ENCODE data around the gene SCYGR4. TPM values are rescaled to one million over a fixed set of nuclear protein-coding genes. Genes with fewer than 3 reads are reported as not detected.

Gene SCYGR4, protein sequence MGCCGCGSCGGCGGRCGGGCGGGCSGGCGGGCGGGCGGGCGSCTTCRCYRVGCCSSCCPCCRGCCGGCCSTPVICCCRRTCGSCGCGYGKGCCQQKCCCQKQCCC
- total RNA-seq (2014; rRNA removed; shearing (Covaris generic)) = not detected in 2 replicates
- not detected in 2 replicates for polyA plus RNA-seq (2016; fragmentation: Nextera tagmentation; extraction: Ambion mirVana)

DNA sequence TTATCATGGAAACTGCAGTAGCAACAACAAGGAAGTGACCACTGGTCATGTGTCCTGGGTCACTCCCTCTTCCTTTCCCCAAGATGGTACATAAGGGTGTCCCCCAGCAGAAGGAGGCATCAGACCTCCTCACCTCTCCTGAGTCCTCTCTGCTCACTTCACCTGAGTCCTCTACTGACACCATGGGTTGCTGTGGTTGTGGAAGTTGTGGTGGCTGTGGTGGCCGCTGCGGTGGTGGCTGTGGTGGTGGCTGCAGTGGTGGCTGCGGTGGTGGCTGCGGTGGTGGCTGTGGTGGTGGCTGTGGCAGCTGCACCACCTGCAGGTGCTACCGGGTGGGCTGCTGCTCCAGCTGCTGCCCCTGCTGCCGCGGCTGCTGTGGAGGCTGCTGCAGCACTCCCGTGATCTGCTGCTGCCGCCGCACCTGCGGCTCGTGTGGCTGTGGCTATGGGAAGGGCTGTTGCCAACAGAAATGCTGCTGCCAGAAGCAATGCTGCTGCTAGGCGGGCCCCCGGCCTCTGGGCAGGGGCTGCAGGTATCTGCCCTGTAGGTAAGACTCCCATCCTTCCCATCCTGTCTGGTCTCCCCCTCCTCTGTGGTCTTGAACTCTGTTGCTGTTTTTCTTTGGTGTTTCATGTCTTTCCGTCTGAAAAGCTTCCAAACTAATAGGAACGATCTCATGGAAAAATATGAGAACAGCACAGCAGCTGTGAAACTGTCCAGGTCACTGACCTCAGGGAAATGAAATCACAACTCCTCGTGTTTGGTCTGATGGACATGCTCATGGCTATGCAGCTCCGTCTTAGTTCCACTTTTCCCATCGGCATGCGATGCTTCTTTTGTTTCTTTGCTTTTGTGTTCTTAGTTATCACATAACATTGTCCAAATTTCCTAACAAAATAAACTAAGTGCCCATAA is at the start of gene SCYGR4:
Gene SCYGR4, plus strand, starts transcription at position 183 of the 915 bp plus-strand sequence. Its CDS starts 0 bp downstream, at position 183.
- H3K79me2 ChIP-seq (ENCODE audit: insufficient read depth) = no peaks in the 10 kb centered on the region
- H3K9me3 ChIP-seq (ENCODE audit: low read depth) = no peaks in the 10 kb centered on the region
- H3K4me1 ChIP-seq (ENCODE audit: insufficient read depth) = no peaks in the 10 kb centered on the region
- H3K27me3 ChIP-seq (replicated peaks; ENCODE audit: insufficient read depth) = no peaks in the 10 kb centered on the region
- no peak for TF ChIP-seq EZH2 (IDR thresholded peaks at IDR 0.05; ENCODE audit: insufficient read depth, poor library complexity, severe bottlenecking)
- no peak for TF ChIP-seq EZH2phosphoT487 (IDR thresholded peaks at IDR 0.05; ENCODE audit: insufficient read depth, low read depth)
- H3K4me3 ChIP-seq = no peak within 1 kb of the TSS
- WGBS, 2 experiments (ENCODE audit: low coverage in 1 of 2, low lambda C conversion rate in 2 of 2, missing lambda C conversion rate in 2 of 2) = 73 to 82% methylated on average over 20 of the region's 20 CpGs
- H3K36me3 ChIP-seq (ENCODE audit: low read depth) = no peaks in the 10 kb centered on the region
- no peaks in the 10 kb centered on the region for H3F3A ChIP-seq (ENCODE audit: insufficient read depth)
- no peaks in the 10 kb centered on the region for H4K20me1 ChIP-seq (ENCODE audit: insufficient read depth)
- H3K27ac ChIP-seq = no peak within 1 kb of the TSS
- peak within 1 kb of the TSS; percentile 21 for H3K4me2 ChIP-seq (ENCODE audit: unreplicated experiment)
- peak within 1 kb of the TSS; percentile 55 for H2AFZ ChIP-seq
- H3K9ac ChIP-seq = no peak within 1 kb of the TSS
- in situ Hi-C loops (cut with MboI) = no loop called here
- DNase-seq = no peak
- no peaks in the 10 kb centered on the region for H3K9me2 ChIP-seq (ENCODE audit: insufficient read depth)

DNA sequence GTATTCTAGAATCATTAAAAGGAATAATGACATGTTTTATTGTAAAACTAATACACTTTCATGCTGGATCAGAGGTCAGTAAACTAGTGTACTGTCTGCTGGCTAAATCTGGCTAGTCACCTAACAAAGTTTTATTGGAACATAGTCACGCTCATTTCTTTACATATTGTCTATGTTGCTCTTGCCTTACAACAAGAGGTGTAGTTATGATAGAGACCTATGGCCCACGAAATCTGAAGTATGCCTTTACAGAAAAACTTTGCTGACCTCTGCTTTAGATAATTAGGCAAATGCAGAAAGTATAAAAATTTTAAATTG is 48.5 kb upstream of the SCYGR4 start:
- Histone ChIP-seq H3K4me2 (ENCODE audit: unreplicated experiment) (no peak overlapping the region), H3K9ac (no peak overlapping the region), H3K27me3 (replicated peaks; ENCODE audit: insufficient read depth) (no peaks in the 10 kb centered on the region), H3K36me3 (ENCODE audit: low read depth) (no peaks in the 10 kb centered on the region), H3K27ac (no peak overlapping the region), H3F3A (ENCODE audit: insufficient read depth) (peaks cover 33% of the 10 kb centered on the region), H3K9me2 (ENCODE audit: insufficient read depth) (no peaks in the 10 kb centered on the region), H3K4me1 (ENCODE audit: insufficient read depth) (no peaks in the 10 kb centered on the region), H4K20me1 (ENCODE audit: insufficient read depth) (no peaks in the 10 kb centered on the region), H3K79me2 (ENCODE audit: insufficient read depth) (no peaks in the 10 kb centered on the region), H3K9me3 (ENCODE audit: low read depth) (no peaks in the 10 kb centered on the region), H3K4me3 (no peak overlapping the region), H2AFZ (no peak overlapping the region)
- no peak for TF ChIP-seq EZH2 (IDR thresholded peaks at IDR 0.05; ENCODE audit: insufficient read depth, poor library complexity, severe bottlenecking)
- no peak for TF ChIP-seq EZH2phosphoT487 (IDR thresholded peaks at IDR 0.05; ENCODE audit: insufficient read depth, low read depth)
- WGBS, 2 experiments (ENCODE audit: low coverage in 1 of 2, low lambda C conversion rate in 2 of 2, missing lambda C conversion rate in 2 of 2) = 69 to 75% methylated on average over 2 of the region's 2 CpGs
- in situ Hi-C loops (cut with MboI) = no loop called here
- DNase-seq = no peak

DNA sequence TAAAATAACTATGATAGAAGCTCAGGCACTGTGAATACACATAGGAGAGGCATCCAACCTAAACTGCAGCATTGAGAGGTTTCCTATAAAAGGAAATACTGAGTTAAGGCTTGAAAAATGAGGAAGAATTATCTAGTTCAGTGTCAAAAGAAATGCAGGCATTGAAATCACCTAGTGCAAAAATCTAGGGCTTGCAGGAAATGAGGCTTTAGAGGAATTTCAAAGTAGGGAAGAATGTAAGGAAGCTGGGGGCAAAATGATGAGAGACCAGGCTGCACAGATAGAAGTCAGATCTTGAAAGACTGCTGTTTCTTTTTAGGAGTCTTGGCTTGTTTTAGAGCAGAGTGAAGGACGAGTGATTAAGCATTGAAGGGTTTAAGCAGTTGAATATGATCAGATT is 46.7 kb upstream of the SCYGR4 start:
- no peak for DNase-seq
- Histone ChIP-seq H3K79me2 (ENCODE audit: insufficient read depth) (no peaks in the 10 kb centered on the region), H3K4me2 (ENCODE audit: unreplicated experiment) (no peak overlapping the region), H4K20me1 (ENCODE audit: insufficient read depth) (no peaks in the 10 kb centered on the region), H3K9ac (no peak overlapping the region), H3F3A (ENCODE audit: insufficient read depth) (peaks cover 33% of the 10 kb centered on the region), H3K4me3 (no peak overlapping the region), H2AFZ (no peak overlapping the region), H3K9me3 (ENCODE audit: low read depth) (no peaks in the 10 kb centered on the region), H3K27me3 (replicated peaks; ENCODE audit: insufficient read depth) (no peaks in the 10 kb centered on the region), H3K36me3 (ENCODE audit: low read depth) (no peaks in the 10 kb centered on the region), H3K9me2 (ENCODE audit: insufficient read depth) (no peaks in the 10 kb centered on the region), H3K4me1 (ENCODE audit: insufficient read depth) (no peaks in the 10 kb centered on the region), H3K27ac (no peak overlapping the region)
- TF ChIP-seq EZH2phosphoT487 (IDR thresholded peaks at IDR 0.05; ENCODE audit: insufficient read depth, low read depth) (no peak), EZH2 (IDR thresholded peaks at IDR 0.05; ENCODE audit: insufficient read depth, poor library complexity, severe bottlenecking) (no peak)
- in situ Hi-C loops (cut with MboI) = no loop called here
- WGBS, 2 experiments (ENCODE audit: low coverage in 1 of 2, low lambda C conversion rate in 2 of 2, missing lambda C conversion rate in 2 of 2) = 5 to 6% methylated on average over 1 of the region's 1 CpG

DNA sequence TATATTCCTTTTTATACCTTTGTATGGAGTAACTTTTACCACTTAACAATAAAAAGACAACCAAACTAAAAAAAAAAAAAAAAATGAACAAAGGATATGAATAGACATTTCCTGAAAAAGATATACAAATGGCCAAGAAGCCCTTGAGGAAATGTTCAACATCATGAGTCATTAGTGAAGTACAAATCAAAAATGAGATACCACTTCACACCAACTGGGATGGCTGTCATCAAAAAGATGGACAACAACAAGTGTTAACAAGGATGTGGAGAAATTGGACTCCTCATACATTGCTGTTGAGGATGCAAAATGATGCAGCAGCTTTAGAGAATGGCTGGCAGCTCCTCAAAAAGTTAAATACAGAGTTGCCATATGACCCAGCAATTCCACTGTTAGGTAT is 41.2 kb upstream of the SCYGR4 start:
- no peak overlapping the region for H3K4me2 ChIP-seq (ENCODE audit: unreplicated experiment)
- TF ChIP-seq EZH2phosphoT487 (IDR thresholded peaks at IDR 0.05; ENCODE audit: insufficient read depth, low read depth) (no peak), EZH2 (IDR thresholded peaks at IDR 0.05; ENCODE audit: insufficient read depth, poor library complexity, severe bottlenecking) (no peak)
- H3K79me2 ChIP-seq (ENCODE audit: insufficient read depth) = no peaks in the 10 kb centered on the region
- H3K4me1 ChIP-seq (ENCODE audit: insufficient read depth) = no peaks in the 10 kb centered on the region
- H2AFZ ChIP-seq = no peak overlapping the region
- peaks cover 28% of the 10 kb centered on the region for H3F3A ChIP-seq (ENCODE audit: insufficient read depth)
- in situ Hi-C loops (cut with MboI) = no loop called here
- DNase-seq = peak; percentile 14
- H4K20me1 ChIP-seq (ENCODE audit: insufficient read depth) = 0 out of 2 replicates have a peak, but pooled peaks cover 3% of the 10 kb centered on the region
- H3K36me3 ChIP-seq (ENCODE audit: low read depth) = no peaks in the 10 kb centered on the region
- no peaks in the 10 kb centered on the region for H3K9me2 ChIP-seq (ENCODE audit: insufficient read depth)
- H3K9me3 ChIP-seq (ENCODE audit: low read depth) = no peaks in the 10 kb centered on the region
- no peak overlapping the region for H3K4me3 ChIP-seq
- no peaks in the 10 kb centered on the region for H3K27me3 ChIP-seq (replicated peaks; ENCODE audit: insufficient read depth)
- no peak overlapping the region for H3K9ac ChIP-seq
- H3K27ac ChIP-seq = no peak overlapping the region

Data from GM23248 (cell line).